Omental fat pad (tissue), 4 donors: ENCODE data around the gene KLHL36. TPM values are rescaled to one million over a fixed set of nuclear protein-coding genes. Genes with fewer than 3 reads are reported as not detected.

ENCODE experiments used
- ATAC-seq: fragments of 150-250 bp; one replicate; pipeline ENCODE4 v1.9.1; 2016; ENCODE audit warnings: mild to moderate bottlenecking, moderate library complexity; ENCODE audit not compliant: low FRiP score
- DNase-seq: peaks from one replicate; pipeline ENCODE4 v3.0.0-alpha.2; 2019; ENCODE audit warnings: low spot score
- CTCF ChIP-seq, 3 donors: fragments of 450-650 bp; IDR thresholded peaks; one replicate each; pipeline ENCODE4 v1.5.1; 2016 to 2017; ENCODE audit warnings: antibody characterized with exemption in 3 of 3, mild to moderate bottlenecking in 3 of 3, moderate library complexity in 2 of 3
- total RNA-seq, 4 donors: library from RNA; depleted of rRNA; stranded (reverse); fragments of >200 nt; gene quantifications; one replicate each; pipeline ENCODE4 v1.1.0, GENCODE V29; 2016

KLHL36 gene
- total RNA-seq, 4 donors from 2014 or later, result 60.0 to 72.2 (median 65.8) TPM

GRCh38 chr16:84656649-84657048, 8.3 kb downstream of the KLHL36 start:
- TF ChIP-seq CTCF (IDR thresholded peaks at IDR 0.05), result no peak
- no peak for DNase-seq
- ATAC-seq, result no peak

- DNase-seq (no peak), ATAC-seq (no peak)
- no peak for TF ChIP-seq CTCF (IDR thresholded peaks at IDR 0.05)
These were observed 9.0 kb downstream of the KLHL36 start for GRCh38 chr16:84657229-84657837.

- TF ChIP-seq CTCF (IDR thresholded peaks at IDR 0.05), result no peak
- DNase-seq, result no peak
- no peak for ATAC-seq
These were observed 10.4 kb downstream of the KLHL36 start for GRCh38 chr16:84658690-84659089.

GRCh38 chr16:84659656-84660300, 11.5 kb downstream of the KLHL36 start:
- ATAC-seq (no peak), DNase-seq (no peak)
- TF ChIP-seq CTCF (IDR thresholded peaks at IDR 0.05), result no peak

GRCh38 chr16:84660973-84661372, 12.7 kb downstream of the KLHL36 start:
- ATAC-seq (no peak), DNase-seq (no peak)
- no peak for TF ChIP-seq CTCF (IDR thresholded peaks at IDR 0.05)

- DNase-seq (no peak), ATAC-seq (no peak)
- no peak for TF ChIP-seq CTCF (IDR thresholded peaks at IDR 0.05)
These were observed 13.2 kb downstream of the KLHL36 start for GRCh38 chr16:84661418-84662060.

GRCh38 chr16:84662471-84662870, 14.2 kb downstream of the KLHL36 start:
- ATAC-seq (no peak), DNase-seq (no peak)
- no peak for TF ChIP-seq CTCF (IDR thresholded peaks at IDR 0.05)
